Activated CD4-positive, alpha-beta T cell treated with anti-CD3 and anti-CD28 coated beads, Interleukin-2, amount 10 ng/mL, durations not matched to agents 7 days and 5 days (primary cell): ENCODE results near the gene KCNA5. TPM values are rescaled to one million over a fixed set of nuclear protein-coding genes. Genes with fewer than 3 reads are reported as not detected.

Experiments
- CTCF ChIA-PET: fragments of 350-600 bp; sonication (Branson Sonifier 250); formaldehyde crosslinking; loops from one replicate; lab custom pipeline; 2021; ENCODE audit warnings: antibody characterized with exemption; lab: Charles Lee
- POLR2A ChIA-PET: fragments of 350-600 bp; sonication (Branson Sonifier 250); formaldehyde crosslinking; loops from one replicate; lab custom pipeline; 2021; ENCODE audit warnings: antibody characterized with exemption; lab: Charles Lee
- DNase-seq: peaks from one replicate; pipeline ENCODE4 v3.0.0-alpha.2; 2020
- H3K27ac Mint-ChIP-seq: one replicate; pipeline ENCODE4 v1.8.0; 2021; ENCODE audit warnings: mild to moderate bottlenecking, moderate library complexity, mixed read lengths
- H3K27me3 Mint-ChIP-seq: one replicate; pipeline ENCODE4 v1.8.0; 2021; ENCODE audit warnings: mixed read lengths
- H3K36me3 Mint-ChIP-seq: one replicate; pipeline ENCODE4 v1.8.0; 2021; ENCODE audit warnings: low read depth, mixed read lengths
- H3K4me1 Mint-ChIP-seq: one replicate; pipeline ENCODE4 v1.8.0; 2021; ENCODE audit warnings: mixed read lengths
- H3K4me3 Mint-ChIP-seq: one replicate; pipeline ENCODE4 v1.8.0; 2021; ENCODE audit warnings: mild to moderate bottlenecking, moderate library complexity, mixed read lengths
- H3K9me3 Mint-ChIP-seq: one replicate; pipeline ENCODE4 v1.8.0; 2021; ENCODE audit warnings: mixed read lengths
- total RNA-seq, 2 experiments: library from RNA; stranded (reverse); gene quantifications; one replicate each; pipeline ENCODE4 v1.2.3, GENCODE V29; 2021

The KCNA5 gene
- total RNA-seq, 2 experiments from 2014 or later, result not detected

GRCh38 chr12:5051334-5051733 is 7.7 kb downstream of the KCNA5 start:
- CTCF ChIA-PET, result no interaction called here
- POLR2A ChIA-PET, result no interaction called here
- peaks cover 14% of the 10 kb centered on the region for H3K4me1 Mint-ChIP-seq

DNA sequence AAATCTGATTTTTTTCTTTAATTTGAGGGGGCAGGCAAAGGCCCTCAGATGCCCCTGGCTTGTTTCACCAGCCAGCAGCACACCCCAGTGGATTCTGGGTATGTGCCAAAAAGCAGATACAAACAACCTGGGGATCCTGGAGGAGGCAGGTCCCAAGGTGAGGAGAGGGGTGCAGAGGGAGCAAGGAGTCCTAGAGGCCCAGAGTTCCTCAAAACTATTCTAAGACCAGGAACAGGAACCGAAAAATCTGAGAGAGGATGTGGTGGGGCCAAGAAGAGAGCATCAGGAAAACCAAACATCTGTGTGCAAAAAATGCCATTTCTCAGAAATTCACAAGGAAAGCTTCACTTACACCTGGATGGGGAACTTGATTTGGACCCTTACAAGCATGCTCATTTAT is 8.2 kb downstream of the KCNA5 start:
- Mint-ChIP-seq H3K9me3 (no peaks in the 10 kb centered on the region), H3K4me3 (no peak overlapping the region), H3K36me3 (no peaks in the 10 kb centered on the region), H3K27ac (no peak overlapping the region), H3K27me3 (peaks cover 29% of the 10 kb centered on the region), H3K4me1 (peaks cover 14% of the 10 kb centered on the region)
- CTCF ChIA-PET, result no interaction called here
- DNase-seq, result no peak
- POLR2A ChIA-PET, result no interaction called here

More at GRCh38 chr12:5051334-5051733, 7.7 kb downstream of the KCNA5 start:
- Mint-ChIP-seq H3K27me3 (peaks cover 25% of the 10 kb centered on the region), H3K4me3 (no peak overlapping the region), H3K27ac (no peak overlapping the region), H3K36me3 (no peaks in the 10 kb centered on the region), H3K9me3 (no peaks in the 10 kb centered on the region)
- no peak for DNase-seq

DNA sequence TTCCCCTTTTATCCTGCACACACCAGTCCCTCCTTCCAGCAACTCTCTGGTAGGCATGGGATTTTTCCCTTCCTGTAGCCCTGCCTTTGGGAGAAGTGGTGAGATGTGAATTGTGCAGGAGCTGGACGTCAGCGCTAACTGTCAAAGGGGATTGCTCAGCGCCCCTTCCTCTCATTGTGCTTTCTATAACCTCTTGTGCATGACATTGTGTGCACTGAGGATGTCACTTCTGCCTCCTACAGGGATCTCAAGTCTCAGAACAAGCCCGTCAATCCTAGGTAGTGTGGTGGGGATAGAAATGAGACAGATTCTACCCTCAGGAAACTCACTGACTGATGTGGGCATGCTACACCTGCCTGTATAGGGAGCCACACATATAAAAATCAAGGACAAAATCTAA is 8.7 kb downstream of the KCNA5 start:
- Mint-ChIP-seq H3K27ac (no peak overlapping the region), H3K4me1 (peaks cover 14% of the 10 kb centered on the region), H3K4me3 (no peak overlapping the region), H3K9me3 (no peaks in the 10 kb centered on the region), H3K36me3 (no peaks in the 10 kb centered on the region), H3K27me3 (peaks cover 29% of the 10 kb centered on the region)
- ChIA-PET CTCF (no interaction called here), POLR2A (no interaction called here)
- no peak for DNase-seq

DNA sequence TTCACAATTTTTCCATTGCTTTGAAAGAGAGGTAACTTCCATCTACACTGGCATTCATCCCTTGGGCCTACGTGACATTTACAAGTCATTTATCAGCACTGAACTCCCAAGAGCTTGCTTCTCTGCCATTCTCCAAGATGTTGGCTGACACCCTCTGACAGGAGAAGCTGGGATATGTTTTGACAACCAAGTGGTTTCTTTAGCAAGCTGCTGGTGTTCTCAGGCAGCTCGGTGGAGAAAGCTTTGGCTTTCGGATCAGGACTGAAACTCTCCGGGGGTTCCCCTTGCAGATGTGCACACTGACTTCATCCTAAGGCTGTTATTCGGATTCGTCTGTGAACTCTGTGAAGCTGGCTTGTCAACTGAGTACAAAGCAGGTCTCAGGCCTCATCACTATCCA is 15.7 kb downstream of the KCNA5 start:
- Mint-ChIP-seq H3K4me3 (no peak overlapping the region), H3K27ac (no peak overlapping the region), H3K36me3 (no peaks in the 10 kb centered on the region), H3K9me3 (no peaks in the 10 kb centered on the region), H3K27me3 (peaks cover 17% of the 10 kb centered on the region), H3K4me1 (no peaks in the 10 kb centered on the region)
- ChIA-PET POLR2A (no interaction called here), CTCF (interaction anchor here (0.7 to 1.3 kb wide), 2 partner anchors 24 to 201 kb away, joined by 3 to 4 read pairs; no protein-coding TSS in a partner anchor)
- DNase-seq, result no peak

DNA sequence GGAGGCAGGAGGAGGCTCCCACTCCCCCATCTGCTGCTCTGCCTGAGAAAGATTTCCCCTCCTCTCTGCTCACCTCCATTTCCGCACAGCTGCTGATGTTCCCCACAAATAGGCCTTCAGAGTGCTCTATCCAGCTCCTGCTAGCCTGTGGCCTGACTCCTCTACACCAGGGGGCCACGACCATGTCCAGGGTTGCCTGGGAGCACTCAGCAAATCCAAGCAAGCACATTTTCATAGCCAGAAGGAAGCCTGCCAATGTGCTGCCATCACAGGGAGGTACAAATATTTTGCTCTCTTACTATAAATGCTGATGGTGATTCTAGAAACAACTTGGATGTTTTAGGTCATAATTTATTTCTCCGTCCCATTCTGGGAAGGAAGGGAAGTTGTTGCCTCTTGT is 17.3 kb downstream of the KCNA5 start:
- no peaks in the 10 kb centered on the region for H3K36me3 Mint-ChIP-seq
- H3K27ac Mint-ChIP-seq, result no peak overlapping the region
- no peaks in the 10 kb centered on the region for H3K9me3 Mint-ChIP-seq
- ChIA-PET CTCF (no interaction called here), POLR2A (no interaction called here)
- no peaks in the 10 kb centered on the region for H3K4me1 Mint-ChIP-seq
- peaks cover 20% of the 10 kb centered on the region for H3K27me3 Mint-ChIP-seq
- DNase-seq, result no peak
- no peak overlapping the region for H3K4me3 Mint-ChIP-seq

GRCh38 chr12:5063149-5063548 is 19.5 kb downstream of the KCNA5 start:
- H3K27me3 Mint-ChIP-seq, result peaks cover 16% of the 10 kb centered on the region
- ChIA-PET POLR2A (no interaction called here), CTCF (interaction anchor here (1.0 kb wide), 1 partner anchor 22 kb away, joined by 3 read pairs; no protein-coding TSS in a partner anchor)
- no peak overlapping the region for H3K4me3 Mint-ChIP-seq
- no peak for DNase-seq
- H3K27ac Mint-ChIP-seq, result no peak overlapping the region
- no peaks in the 10 kb centered on the region for H3K36me3 Mint-ChIP-seq
- H3K4me1 Mint-ChIP-seq, result no peaks in the 10 kb centered on the region
- no peaks in the 10 kb centered on the region for H3K9me3 Mint-ChIP-seq

- no peaks in the 10 kb centered on the region for H3K9me3 Mint-ChIP-seq
- no peaks in the 10 kb centered on the region for H3K4me1 Mint-ChIP-seq
- H3K4me3 Mint-ChIP-seq, result no peak overlapping the region
- H3K27me3 Mint-ChIP-seq, result peaks cover 15% of the 10 kb centered on the region
- POLR2A ChIA-PET, result no interaction called here
- CTCF ChIA-PET, result no interaction called here
- no peak for DNase-seq
- no peak overlapping the region for H3K27ac Mint-ChIP-seq
- no peaks in the 10 kb centered on the region for H3K36me3 Mint-ChIP-seq
Measured at GRCh38 chr12:5064913-5065490, 21.3 kb downstream of the KCNA5 start.

- CTCF ChIA-PET, result interaction anchor here (0.6 to 1.6 kb wide), 4 partner anchors 9 to 1105 kb away, joined by 3 read pairs; no protein-coding TSS in a partner anchor
- no peaks in the 10 kb centered on the region for H3K9me3 Mint-ChIP-seq
- H3K27me3 Mint-ChIP-seq, result peaks cover 11% of the 10 kb centered on the region
- H3K4me1 Mint-ChIP-seq, result no peaks in the 10 kb centered on the region
- no peak overlapping the region for H3K4me3 Mint-ChIP-seq
- no peaks in the 10 kb centered on the region for H3K36me3 Mint-ChIP-seq
- no peak overlapping the region for H3K27ac Mint-ChIP-seq
- no peak for DNase-seq
- POLR2A ChIA-PET, result no interaction called here
Measured at GRCh38 chr12:5066251-5066650, 22.6 kb downstream of the KCNA5 start.

GRCh38 chr12:5068126-5068525 is 24.4 kb downstream of the KCNA5 start:
- Mint-ChIP-seq H3K4me1 (no peaks in the 10 kb centered on the region), H3K9me3 (no peaks in the 10 kb centered on the region), H3K27ac (no peak overlapping the region), H3K36me3 (no peaks in the 10 kb centered on the region), H3K27me3 (peaks cover 15% of the 10 kb centered on the region), H3K4me3 (no peak overlapping the region)
- no peak for DNase-seq
- POLR2A ChIA-PET, result no interaction called here
- CTCF ChIA-PET, result interaction anchor here (1.5 kb wide), 1 partner anchor 12 kb away, joined by 4 read pairs; no protein-coding TSS in a partner anchor

DNA sequence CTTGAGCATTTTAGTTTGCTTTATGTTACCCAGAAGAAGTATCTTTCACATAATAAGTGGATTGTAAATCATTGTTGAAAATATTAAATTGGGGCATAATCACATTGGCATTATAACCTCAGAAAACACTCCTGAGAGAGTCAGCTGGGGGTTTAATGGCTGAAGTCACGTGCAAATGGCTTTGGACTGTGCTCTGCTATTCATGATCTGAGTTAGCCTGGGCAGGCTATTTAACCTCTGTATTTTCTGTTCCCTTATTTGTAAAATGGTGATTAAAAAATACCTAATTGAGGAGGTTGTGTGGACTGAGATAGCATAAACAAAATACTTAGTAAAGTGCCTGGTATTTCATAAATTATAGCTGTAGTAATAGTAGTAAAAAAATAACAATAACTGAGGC is 24.9 kb downstream of the KCNA5 start:
- Mint-ChIP-seq H3K4me1 (no peaks in the 10 kb centered on the region), H3K4me3 (no peak overlapping the region), H3K27ac (no peak overlapping the region), H3K9me3 (no peaks in the 10 kb centered on the region), H3K27me3 (peaks cover 14% of the 10 kb centered on the region), H3K36me3 (no peaks in the 10 kb centered on the region)
- POLR2A ChIA-PET, result no interaction called here
- DNase-seq, result no peak
- CTCF ChIA-PET, result interaction anchor here (1.5 to 1.7 kb wide), 2 partner anchors 12 to 15 kb away, joined by 4 to 6 read pairs; no protein-coding TSS in a partner anchor

DNA sequence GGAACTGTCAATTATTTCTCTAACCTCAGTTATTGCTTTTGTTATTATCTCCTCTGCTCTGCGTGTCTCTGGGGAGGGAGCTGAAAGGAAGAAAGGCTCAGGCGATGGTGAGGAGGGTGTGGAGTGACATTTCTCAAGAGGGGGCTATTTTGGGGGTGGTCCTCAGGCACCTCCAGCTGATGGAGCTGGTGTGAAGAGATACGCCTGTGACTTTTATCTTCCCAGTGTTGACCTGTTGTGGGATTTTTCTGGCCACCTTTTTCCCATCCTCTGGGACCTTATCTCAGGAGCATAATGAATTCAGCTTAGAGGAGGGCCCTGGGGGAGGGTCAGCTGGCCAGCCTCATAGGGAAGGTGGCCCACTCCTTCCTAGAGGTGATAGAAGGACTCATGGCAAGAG is 26.4 kb downstream of the KCNA5 start:
- Mint-ChIP-seq H3K9me3 (no peaks in the 10 kb centered on the region), H3K27ac (no peak overlapping the region), H3K4me3 (no peak overlapping the region), H3K4me1 (no peaks in the 10 kb centered on the region), H3K27me3 (peaks cover 8% of the 10 kb centered on the region), H3K36me3 (no peaks in the 10 kb centered on the region)
- no peak for DNase-seq
- ChIA-PET POLR2A (no interaction called here), CTCF (interaction anchor here (1.7 kb wide), 1 partner anchor 14 kb away, joined by 6 read pairs; no protein-coding TSS in a partner anchor)

- no peak overlapping the region for H3K4me3 Mint-ChIP-seq
- CTCF ChIA-PET, result no interaction called here
- no peaks in the 10 kb centered on the region for H3K9me3 Mint-ChIP-seq
- H3K27me3 Mint-ChIP-seq, result peaks cover 5% of the 10 kb centered on the region
- POLR2A ChIA-PET, result no interaction called here
- H3K4me1 Mint-ChIP-seq, result no peaks in the 10 kb centered on the region
- no peak for DNase-seq
- H3K27ac Mint-ChIP-seq, result no peak overlapping the region
- H3K36me3 Mint-ChIP-seq, result no peaks in the 10 kb centered on the region
Measured at GRCh38 chr12:5071496-5071895, 27.8 kb downstream of the KCNA5 start.

DNA sequence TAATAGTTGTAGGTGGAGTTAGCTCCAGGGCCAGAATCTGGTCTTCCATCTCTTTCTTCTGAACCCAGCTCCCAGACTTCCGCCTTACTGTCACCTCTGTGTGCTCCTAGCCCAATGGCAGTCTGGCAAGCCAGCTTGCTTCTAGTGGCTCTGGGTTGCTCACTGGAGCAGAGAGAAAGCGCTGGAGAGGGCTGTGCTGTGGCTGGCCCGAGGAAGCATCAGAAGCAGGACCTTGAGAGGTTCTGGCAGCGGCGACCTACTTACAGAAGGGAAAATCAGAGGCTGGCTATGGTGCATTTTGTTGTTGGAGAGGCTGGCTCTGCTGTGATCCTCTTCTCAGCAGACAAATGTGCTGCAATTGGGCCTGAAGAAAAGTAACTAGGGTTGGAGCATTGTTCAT is 28.6 kb downstream of the KCNA5 start:
- Mint-ChIP-seq H3K27ac (no peak overlapping the region), H3K9me3 (no peaks in the 10 kb centered on the region), H3K4me3 (no peak overlapping the region), H3K36me3 (no peaks in the 10 kb centered on the region), H3K27me3 (peaks cover 5% of the 10 kb centered on the region), H3K4me1 (no peaks in the 10 kb centered on the region)
- CTCF ChIA-PET, result no interaction called here
- POLR2A ChIA-PET, result no interaction called here
- no peak for DNase-seq

GRCh38 chr12:5073054-5073453 is 29.4 kb downstream of the KCNA5 start:
- Mint-ChIP-seq H3K27ac (no peak overlapping the region), H3K4me1 (no peaks in the 10 kb centered on the region), H3K9me3 (no peaks in the 10 kb centered on the region), H3K36me3 (no peaks in the 10 kb centered on the region), H3K27me3 (peaks cover 5% of the 10 kb centered on the region), H3K4me3 (no peak overlapping the region)
- ChIA-PET POLR2A (no interaction called here), CTCF (interaction anchor here (0.6 kb wide), 1 partner anchor 69 kb away, joined by 3 read pairs; no protein-coding TSS in a partner anchor)
- DNase-seq, result no peak
